K562 treated with DMSO at 1 percent for 48 hours (cell line): ENCODE results near the gene KRTAP5-10. TPM values are rescaled to one million over a fixed set of nuclear protein-coding genes. Genes with fewer than 3 reads are reported as not detected.

Experiments
- total RNA-seq: library from RNA; unstranded; fragments of 300-600 nt; gene quantifications from 2 replicates; pipeline ENCODE4 v1.2.3, GENCODE V29; 2022; ENCODE audit warnings: low replicate concordance; ENCODE audit errors: extremely low read depth

The KRTAP5-10 gene
- not detected in 2 replicates for total RNA-seq

GRCh38 chr11:71565263-71565662 is at the start of gene KRTAP5-10:
Gene KRTAP5-10 (plus strand): TSS chr11:71565563. CDS start chr11:71565588, 25 bp downstream.

GRCh38 chr11:71526796-71527575 is 38.4 kb upstream of the KRTAP5-10 start, which contains the start of gene KRTAP5-7:
Gene KRTAP5-7 (plus strand): TSS chr11:71527267. CDS start chr11:71527301, 34 bp downstream.

GRCh38 chr11:71537977-71538665 is 27.2 kb upstream of the KRTAP5-10 start, which contains the start of gene KRTAP5-8:
Gene KRTAP5-8 (plus strand): TSS chr11:71538025. CDS start chr11:71538056, 31 bp downstream.

GRCh38 chr11:71548120-71548519 is 17.2 kb upstream of the KRTAP5-10 start, which contains the start of gene KRTAP5-9:
Gene KRTAP5-9 (plus strand): TSS chr11:71548420. CDS start chr11:71548658, 238 bp downstream.

GRCh38 chr11:71582309-71582895 is 17.0 kb downstream of the KRTAP5-10 start, which contains the start of gene KRTAP5-11:
Gene KRTAP5-11 (minus strand): TSS chr11:71582875. CDS start chr11:71582837, 38 bp downstream.

Other genes with a start within 250 kb of the KRTAP5-10 start
- gene DHCR7, start 117.2 kb upstream of the KRTAP5-10 start, total RNA-seq = not detected in 2 replicates
- gene NADSYN1, start 112.4 kb upstream of the KRTAP5-10 start, total RNA-seq = not detected in 2 replicates
- gene KRTAP5-7, start 38.3 kb upstream of the KRTAP5-10 start, total RNA-seq = not detected in 2 replicates
- gene KRTAP5-8, start 27.5 kb upstream of the KRTAP5-10 start, total RNA-seq = not detected in 2 replicates
- gene KRTAP5-9, start 17.1 kb upstream of the KRTAP5-10 start, total RNA-seq = not detected in 2 replicates
- gene KRTAP5-11, start 17.3 kb downstream of the KRTAP5-10 start, total RNA-seq = not detected in 2 replicates